ENCODE results near the gene PRAMEF9. TPM values are rescaled to one million over a fixed set of nuclear protein-coding genes. Genes with fewer than 3 reads are reported as not detected.
"Not testable (repeated sequence)": the region's sequence is repeated elsewhere in the genome, so short reads cannot be mapped to it uniquely, and the experiment has no call there.

The PRAMEF9 gene
- total and polyA plus RNA-seq, 12 donors, result not detected

DNA sequence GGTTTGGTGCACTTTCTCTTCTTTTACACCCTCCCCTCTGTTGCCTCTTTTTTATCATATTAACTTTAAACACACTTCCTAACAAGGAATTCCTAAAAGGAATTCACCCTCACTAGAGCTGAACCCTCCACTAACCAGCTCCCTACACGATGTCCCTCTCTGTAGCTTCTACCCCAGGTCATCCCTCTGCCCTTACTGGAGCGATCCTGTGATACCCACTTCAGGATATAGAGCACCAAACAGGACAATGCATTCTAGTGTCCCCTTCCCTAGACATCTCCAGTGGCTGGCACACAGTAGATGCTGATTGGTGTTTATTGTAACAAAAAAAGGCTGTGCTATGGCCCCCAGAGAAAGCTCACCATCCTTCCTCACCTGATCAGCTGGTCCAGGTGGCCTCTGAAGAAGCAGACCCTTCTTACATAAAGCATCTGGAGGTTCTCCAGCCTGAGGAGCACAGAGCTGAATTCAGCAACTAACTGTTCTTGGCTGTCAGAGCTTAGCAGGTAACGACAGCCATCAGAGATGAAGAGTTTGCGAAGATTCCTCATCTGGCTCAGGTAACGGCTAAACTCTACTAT, 52.9 kb downstream of the PRAMEF9 start:
- Histone ChIP-seq H3K36me3 (replicated peaks in 1 of 2) (no peaks in the 10 kb centered on the region), H3K4me3 (no peak overlapping the region), H3K27ac (no peak overlapping the region), H3K9me3 (replicated peaks in 1 of 3) (no peaks in the 10 kb centered on the region), H3K27me3 (peaks cover 7% of the 10 kb centered on the region), H3K4me1 (replicated peaks in 1 of 2) (no peaks in the 10 kb centered on the region)
- WGBS, 4 donors, result 85 to 89% (median 86%) methylated on average over 5 of the region's 5 CpGs
- TF ChIP-seq POLR2A (IDR thresholded peaks at IDR 0.05), result no peak
- TF ChIP-seq, protein P1, sequence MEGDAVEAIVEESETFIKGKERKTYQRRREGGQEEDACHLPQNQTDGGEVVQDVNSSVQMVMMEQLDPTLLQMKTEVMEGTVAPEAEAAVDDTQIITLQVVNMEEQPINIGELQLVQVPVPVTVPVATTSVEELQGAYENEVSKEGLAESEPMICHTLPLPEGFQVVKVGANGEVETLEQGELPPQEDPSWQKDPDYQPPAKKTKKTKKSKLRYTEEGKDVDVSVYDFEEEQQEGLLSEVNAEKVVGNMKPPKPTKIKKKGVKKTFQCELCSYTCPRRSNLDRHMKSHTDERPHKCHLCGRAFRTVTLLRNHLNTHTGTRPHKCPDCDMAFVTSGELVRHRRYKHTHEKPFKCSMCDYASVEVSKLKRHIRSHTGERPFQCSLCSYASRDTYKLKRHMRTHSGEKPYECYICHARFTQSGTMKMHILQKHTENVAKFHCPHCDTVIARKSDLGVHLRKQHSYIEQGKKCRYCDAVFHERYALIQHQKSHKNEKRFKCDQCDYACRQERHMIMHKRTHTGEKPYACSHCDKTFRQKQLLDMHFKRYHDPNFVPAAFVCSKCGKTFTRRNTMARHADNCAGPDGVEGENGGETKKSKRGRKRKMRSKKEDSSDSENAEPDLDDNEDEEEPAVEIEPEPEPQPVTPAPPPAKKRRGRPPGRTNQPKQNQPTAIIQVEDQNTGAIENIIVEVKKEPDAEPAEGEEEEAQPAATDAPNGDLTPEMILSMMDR (IDR thresholded peaks at IDR 0.05), result no peak
- DNase-seq, result peak in 1 of 7 donors; percentile 9
- intact Hi-C loops (cut with DNase I), result no loop called here

DNA sequence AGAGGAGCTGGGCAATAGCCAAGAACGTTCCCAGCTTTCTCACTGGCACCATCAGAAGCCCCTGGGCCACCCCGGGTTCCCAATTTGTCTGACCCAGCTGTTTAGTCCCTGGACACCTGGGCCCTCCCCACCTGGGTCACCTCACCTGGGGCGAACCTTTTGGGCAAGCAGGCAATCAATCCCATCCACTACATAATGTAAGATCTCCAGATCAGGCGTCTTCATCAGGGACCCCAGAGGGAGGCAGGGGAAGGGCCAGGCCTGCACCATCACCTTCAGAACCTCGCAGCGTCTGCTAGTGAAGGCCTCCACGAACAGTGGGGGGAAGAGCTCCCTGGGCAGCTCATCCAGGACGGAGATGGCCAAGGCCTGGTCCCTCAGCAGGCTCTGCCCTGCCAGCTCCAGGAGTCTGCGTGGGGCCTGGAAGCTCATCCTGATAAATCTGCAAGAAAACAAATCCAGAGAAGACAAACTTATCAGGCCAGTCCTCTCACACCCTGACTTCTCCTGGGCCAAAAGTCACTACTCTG, 54.1 kb downstream of the PRAMEF9 start, which contains the start of gene PRAMEF18:
Gene PRAMEF18 (minus strand): TSS at position 480 of the 530 bp plus-strand sequence. CDS start 48 bp downstream, at position 432.
- WGBS, 4 donors, result 73 to 82% (median 81%) methylated on average over 7 to 9 of the region's 9 CpGs
- H3K36me3 ChIP-seq (replicated peaks in 1 of 2); H3K4me3 ChIP-seq; intact Hi-C loops (cut with DNase I); DNase-seq; H3K27me3 ChIP-seq; H3K27ac ChIP-seq; H3K9me3 ChIP-seq (replicated peaks in 1 of 3); H3K4me1 ChIP-seq (replicated peaks in 1 of 2): not testable (repeated sequence)

DNA sequence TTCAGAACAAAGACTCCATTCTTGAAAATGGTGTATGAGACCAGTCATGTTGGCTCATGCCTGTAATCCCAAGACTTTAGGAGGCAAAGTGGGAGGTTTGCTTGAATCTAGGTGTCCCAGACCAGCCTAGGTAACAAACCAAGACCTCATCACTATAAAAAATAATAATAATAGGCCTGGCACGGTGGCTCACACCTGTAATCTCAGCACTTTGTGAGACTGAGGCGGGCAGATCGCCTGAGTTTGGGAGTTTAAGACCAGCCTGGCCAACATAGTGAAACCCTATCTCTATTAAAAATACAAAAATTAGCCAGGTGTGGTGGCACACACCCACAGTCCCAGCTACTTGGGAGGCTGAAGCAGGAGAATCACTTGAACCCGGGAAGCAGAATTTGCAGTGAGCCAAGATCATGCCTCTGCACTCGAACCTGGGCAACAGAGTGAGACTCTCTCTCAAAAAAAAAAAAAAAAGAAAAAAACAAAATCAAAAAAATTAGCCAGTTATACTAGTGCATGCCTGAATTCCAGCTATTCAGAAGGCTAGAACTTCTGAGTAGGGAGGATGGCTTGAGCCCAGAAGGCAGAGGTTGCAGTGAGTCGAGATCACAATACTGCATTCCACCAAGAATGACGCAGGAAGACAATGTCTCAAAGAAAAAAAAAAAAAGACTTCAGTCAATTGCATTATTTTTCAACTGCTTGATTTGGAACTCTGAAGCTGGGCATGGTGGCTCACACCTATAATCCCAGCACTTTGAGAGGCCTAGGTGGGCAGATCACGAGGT, 55.8 kb downstream of the PRAMEF9 start:
- H3K4me1 ChIP-seq (replicated peaks in 1 of 2); intact Hi-C loops (cut with DNase I); H3K4me3 ChIP-seq; H3K27me3 ChIP-seq; H3K9me3 ChIP-seq (replicated peaks in 1 of 3); H3K36me3 ChIP-seq (replicated peaks in 1 of 2); DNase-seq; H3K27ac ChIP-seq: not testable (repeated sequence)
- WGBS, 4 donors, result 83 to 88% (median 87%) methylated on average over 8 of the region's 8 CpGs

DNA sequence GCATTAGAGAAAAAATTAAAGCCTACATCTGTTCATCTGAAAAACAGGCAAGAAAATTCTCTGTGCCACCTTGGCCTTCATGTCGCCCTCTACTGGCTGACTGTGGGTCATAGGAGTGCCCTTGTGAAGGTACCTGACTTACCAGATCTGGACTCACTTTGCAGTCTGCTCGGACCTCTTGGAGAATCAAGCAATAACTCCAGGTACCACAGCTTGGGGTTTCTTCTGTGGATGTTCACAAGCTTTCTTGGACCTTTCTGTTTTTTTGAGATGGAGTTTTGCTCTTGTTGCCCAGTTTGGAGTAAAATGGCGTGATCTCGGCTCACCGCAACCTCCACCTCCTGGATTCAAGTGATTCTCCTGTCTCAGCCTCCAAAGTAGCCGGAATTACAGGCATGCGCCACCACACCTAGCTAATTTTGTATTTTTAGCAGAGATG, 56.7 kb downstream of the PRAMEF9 start:
- DNase-seq, result peak in 5 of 7 donors; percentile 12 to 66 (median 52)
- no peak for TF ChIP-seq POLR2A (IDR thresholded peaks at IDR 0.05)
- TF ChIP-seq, protein P1 (IDR thresholded peaks at IDR 0.05), result peak in 4 of 6 experiments; percentile 11 to 55 (median 35)

More for the DNA sequence above, 56.7 kb downstream of the PRAMEF9 start:
- H3K4me1 ChIP-seq (replicated peaks in 1 of 2), result no peaks in the 10 kb centered on the region
- H3K9me3 ChIP-seq (replicated peaks in 1 of 3), result no peaks in the 10 kb centered on the region
- H3K4me3 ChIP-seq, result no peak overlapping the region
- H3K27ac ChIP-seq, result no peak overlapping the region
- intact Hi-C loops (cut with DNase I), result no loop called here
- no peaks in the 10 kb centered on the region for H3K36me3 ChIP-seq (replicated peaks in 1 of 2)
- peaks cover 7% of the 10 kb centered on the region for H3K27me3 ChIP-seq
- WGBS, 4 donors, result 71 to 81% (median 72%) methylated on average over 7 of the region's 7 CpGs

Other genes starting within 250 kb of the PRAMEF9 start
- not detected for gene PRAMEF6, start 224.3 kb upstream of the PRAMEF9 start, total RNA-seq
- gene PRAMEF6, start 224.3 kb upstream of the PRAMEF9 start, polyA plus RNA-seq, result not detected
- not detected for gene PRAMEF27, start 115.3 kb upstream of the PRAMEF9 start, total RNA-seq
- gene PRAMEF27, start 115.3 kb upstream of the PRAMEF9 start, polyA plus RNA-seq, result not detected
- gene HNRNPCL3, start 111.1 kb upstream of the PRAMEF9 start, total RNA-seq, result not detected
- not detected for gene HNRNPCL3, start 111.1 kb upstream of the PRAMEF9 start, polyA plus RNA-seq
- gene PRAMEF25, start 101.1 kb upstream of the PRAMEF9 start, total RNA-seq, result not detected
- gene PRAMEF25, start 101.1 kb upstream of the PRAMEF9 start, polyA plus RNA-seq, result not detected
- gene HNRNPCL2, start 55.0 kb upstream of the PRAMEF9 start, total RNA-seq, result not detected
- gene HNRNPCL2, start 55.0 kb upstream of the PRAMEF9 start, polyA plus RNA-seq, result not detected
- gene PRAMEF26, start 15.8 kb upstream of the PRAMEF9 start, total RNA-seq, result not detected
- not detected for gene PRAMEF26, start 15.8 kb upstream of the PRAMEF9 start, polyA plus RNA-seq
- not detected for gene HNRNPCL4, start 6.2 kb upstream of the PRAMEF9 start, total RNA-seq
- gene HNRNPCL4, start 6.2 kb upstream of the PRAMEF9 start, polyA plus RNA-seq, result not detected
- not detected for gene PRAMEF13, start 29.6 kb downstream of the PRAMEF9 start, total RNA-seq
- not detected for gene PRAMEF13, start 29.6 kb downstream of the PRAMEF9 start, polyA plus RNA-seq
- not detected for gene PRAMEF18, start 54.3 kb downstream of the PRAMEF9 start, total RNA-seq
- gene PRAMEF18, start 54.3 kb downstream of the PRAMEF9 start, polyA plus RNA-seq, result not detected
- gene PRAMEF5, start 82.3 kb downstream of the PRAMEF9 start, total RNA-seq, result not detected
- gene PRAMEF5, start 82.3 kb downstream of the PRAMEF9 start, polyA plus RNA-seq, result not detected
- gene PRAMEF8, start 113.3 kb downstream of the PRAMEF9 start, total RNA-seq, result not detected
- gene PRAMEF8, start 113.3 kb downstream of the PRAMEF9 start, polyA plus RNA-seq, result not detected
- not detected for gene PRAMEF33, start 131.7 kb downstream of the PRAMEF9 start, total RNA-seq
- not detected for gene PRAMEF33, start 131.7 kb downstream of the PRAMEF9 start, polyA plus RNA-seq
- not detected for gene PRAMEF15, start 143.7 kb downstream of the PRAMEF9 start, total RNA-seq
- gene PRAMEF15, start 143.7 kb downstream of the PRAMEF9 start, polyA plus RNA-seq, result not detected
- gene PRAMEF14, start 175.3 kb downstream of the PRAMEF9 start, total RNA-seq, result not detected
- gene PRAMEF14, start 175.3 kb downstream of the PRAMEF9 start, polyA plus RNA-seq, result not detected
- not detected for gene PRAMEF19, start 200.1 kb downstream of the PRAMEF9 start, total RNA-seq
- not detected for gene PRAMEF19, start 200.1 kb downstream of the PRAMEF9 start, polyA plus RNA-seq
- not detected for gene PRAMEF17, start 217.8 kb downstream of the PRAMEF9 start, total RNA-seq
- not detected for gene PRAMEF17, start 217.8 kb downstream of the PRAMEF9 start, polyA plus RNA-seq
- gene PRAMEF20, start 238.6 kb downstream of the PRAMEF9 start, total RNA-seq, result not detected
- gene PRAMEF20, start 238.6 kb downstream of the PRAMEF9 start, polyA plus RNA-seq, result not detected